Activated CD8-positive, alpha-beta T cell treated with anti-CD3 and anti-CD28 coated beads, Interleukin-2, amount 10 ng/mL, durations not matched to agents 7 days and 5 days (primary cell): Measurements from ENCODE around the gene ABCD4. TPM values are rescaled to one million over a fixed set of nuclear protein-coding genes. Genes with fewer than 3 reads are reported as not detected.
A peak's percentile ranks its signal among the peaks of the same experiment; 100 is the strongest.

Source experiments
- ATAC-seq: fragments of 150-1000 bp; cut with Tn5 transposase; one replicate; pipeline ENCODE4 v1.10.0; 2021; ENCODE audit warnings: moderate library complexity
- CTCF ChIA-PET: fragments of 350-600 bp; sonication (Branson Sonifier 250); formaldehyde crosslinking; loops from one replicate; lab custom pipeline; 2021; ENCODE audit warnings: antibody characterized with exemption; lab: Charles Lee
- POLR2A ChIA-PET: fragments of 350-600 bp; sonication (Branson Sonifier 250); formaldehyde crosslinking; loops from one replicate; lab custom pipeline; 2021; ENCODE audit warnings: antibody characterized with exemption; lab: Charles Lee
- DNase-seq: peaks from one replicate; pipeline ENCODE4 v3.0.0-alpha.2; 2020
- H3K27ac Mint-ChIP-seq: one replicate; pipeline ENCODE4 v1.8.0; 2021; ENCODE audit warnings: mild to moderate bottlenecking, mixed read lengths
- H3K27me3 Mint-ChIP-seq: one replicate; pipeline ENCODE4 v1.8.0; 2021; ENCODE audit warnings: low read depth, mixed read lengths
- H3K36me3 Mint-ChIP-seq: one replicate; pipeline ENCODE4 v1.8.0; 2021; ENCODE audit warnings: low read depth, mixed read lengths
- H3K4me1 Mint-ChIP-seq: one replicate; pipeline ENCODE4 v1.8.0; 2021; ENCODE audit warnings: low read depth, mixed read lengths
- H3K4me3 Mint-ChIP-seq: one replicate; pipeline ENCODE4 v1.8.0; 2021; ENCODE audit warnings: mild to moderate bottlenecking, mixed read lengths
- H3K9me3 Mint-ChIP-seq: one replicate; pipeline ENCODE4 v1.8.0; 2022; ENCODE audit warnings: mixed read lengths; ENCODE audit not compliant: insufficient read depth
- total RNA-seq, 2 experiments: library from RNA; stranded (reverse); gene quantifications; one replicate each; pipeline ENCODE4 v1.2.3, GENCODE V29; 2021

Gene ABCD4
- total RNA-seq, 2 experiments from 2014 or later, result 41.9 to 43.2 TPM

GRCh38 chr14:74240794-74241651 is 61.7 kb downstream of the ABCD4 start:
- Mint-ChIP-seq H3K4me3 (peak overlapping the region; percentile 22), H3K27me3 (peaks cover 74% of the 10 kb centered on the region), H3K36me3 (no peaks in the 10 kb centered on the region), H3K27ac (no peak overlapping the region), H3K9me3 (no peaks in the 10 kb centered on the region), H3K4me1 (peaks cover 13% of the 10 kb centered on the region)
- DNase-seq (no peak), ATAC-seq (peak; percentile 46)
- POLR2A ChIA-PET, result no interaction called here
- CTCF ChIA-PET, result interaction anchor here (2.2 kb wide), 1 partner anchor 16 kb away, joined by 6 read pairs; no protein-coding TSS in a partner anchor

DNA sequence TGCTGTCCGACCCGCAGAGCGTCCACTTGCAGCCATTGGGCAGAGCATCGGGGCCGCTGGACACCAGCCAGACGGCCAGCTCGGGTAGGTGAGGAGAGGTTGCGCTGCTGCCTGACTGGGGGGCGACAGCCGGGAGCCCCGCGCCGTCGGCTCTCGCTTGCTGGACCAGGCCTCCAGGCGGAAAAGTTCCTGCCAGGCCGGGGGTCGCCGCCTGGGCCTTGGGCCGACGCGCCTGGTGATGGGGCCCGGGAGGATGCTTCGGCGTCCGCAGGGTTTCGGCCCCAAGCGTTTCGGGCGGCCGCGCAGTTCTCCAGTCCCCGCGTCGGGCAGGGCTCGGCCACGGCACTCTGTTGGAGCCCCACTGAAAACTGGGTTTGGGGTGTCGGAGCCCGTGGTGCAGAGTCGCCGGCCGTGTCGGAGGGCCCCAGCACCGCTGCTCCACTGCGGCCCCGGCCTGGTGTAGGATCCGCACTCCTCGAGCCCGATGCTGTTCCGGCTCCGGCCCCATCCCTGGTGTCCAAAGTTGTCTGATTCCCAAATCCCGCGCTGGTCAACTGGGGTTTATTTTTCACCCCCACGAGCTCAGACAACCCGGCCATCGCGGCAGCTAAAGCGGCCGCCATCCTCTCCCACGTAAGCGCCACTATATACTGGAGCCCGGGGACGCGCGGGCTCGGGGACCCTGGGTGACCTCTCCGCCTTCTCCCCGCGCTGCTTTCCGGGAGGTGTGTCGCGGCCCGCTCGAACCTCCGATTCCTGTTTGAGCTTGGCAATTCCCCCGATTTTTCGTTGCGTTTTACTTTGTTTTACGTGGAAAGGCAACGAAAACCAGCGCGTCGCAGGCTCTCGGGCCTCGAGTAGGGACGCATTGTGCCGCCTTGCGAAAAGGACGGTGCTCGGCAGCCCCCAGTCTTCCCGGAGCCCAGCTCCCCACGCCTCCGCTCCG is 62.6 kb downstream of the ABCD4 start:
- Mint-ChIP-seq H3K9me3 (no peaks in the 10 kb centered on the region), H3K4me3 (peak overlapping the region; percentile 22)
- DNase-seq, result no peak

DNA sequence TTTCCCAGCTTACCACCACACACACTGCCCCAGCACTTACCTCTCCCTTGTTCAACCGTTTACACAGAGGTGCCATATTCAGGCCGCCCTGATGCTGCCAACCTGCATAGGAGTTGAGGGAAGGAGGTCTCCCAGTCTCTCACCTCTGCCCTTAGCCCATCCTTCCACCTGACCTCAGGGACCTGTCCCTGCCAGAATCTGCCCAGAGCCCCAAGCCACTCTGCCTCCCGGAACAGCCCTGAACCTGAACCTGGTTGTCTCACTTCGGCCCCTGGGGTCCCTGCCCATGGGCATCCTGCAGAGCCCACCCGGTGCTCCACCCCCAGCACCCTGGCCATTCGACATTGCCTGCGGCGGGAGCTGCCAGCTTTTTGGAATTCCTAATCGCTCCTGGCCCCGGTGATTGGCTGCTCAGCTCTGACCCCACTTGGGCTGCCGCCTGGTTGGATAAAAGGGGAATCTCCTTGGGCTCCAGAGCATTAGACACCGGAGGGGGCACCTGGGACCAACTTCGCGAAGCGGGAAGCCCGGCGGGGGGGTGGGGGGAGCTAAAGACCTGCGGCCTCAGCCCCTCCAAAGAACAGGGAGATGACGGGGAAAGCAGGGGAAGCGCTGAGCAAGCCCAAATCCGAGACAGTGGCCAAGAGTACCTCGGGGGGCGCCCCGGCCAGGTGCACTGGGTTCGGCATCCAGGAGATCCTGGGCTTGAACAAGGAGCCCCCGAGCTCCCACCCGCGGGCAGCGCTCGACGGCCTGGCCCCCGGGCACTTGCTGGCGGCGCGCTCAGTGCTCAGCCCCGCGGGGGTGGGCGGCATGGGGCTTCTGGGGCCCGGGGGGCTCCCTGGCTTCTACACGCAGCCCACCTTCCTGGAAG is 63.5 kb downstream of the ABCD4 start, which contains the start of gene VSX2:
Gene VSX2, plus strand, starts transcription at position 476 of the 874 bp plus-strand sequence. Its CDS starts 113 bp downstream, at position 589.
- no peak for DNase-seq
- Mint-ChIP-seq H3K36me3 (no peaks in the 10 kb centered on the region), H3K27ac (no peak within 1 kb of the TSS), H3K27me3 (peaks cover 68% of the 10 kb centered on the region), H3K4me3 (no peak within 1 kb of the TSS), H3K9me3 (no peaks in the 10 kb centered on the region), H3K4me1 (peaks cover 13% of the 10 kb centered on the region)
- no peak for ATAC-seq
- ChIA-PET CTCF (interaction anchor here (1.4 to 2.7 kb wide), 2 partner anchors 12 to 18 kb away, joined by 4 to 10 read pairs; no protein-coding TSS in a partner anchor), POLR2A (interaction anchor here (0.6 kb wide), 2 partner anchors 40 to 325 kb away, joined by 3 read pairs; no protein-coding TSS in a partner anchor)

More for the DNA sequence above, 62.6 kb downstream of the ABCD4 start:
- H3K27me3 Mint-ChIP-seq, result peaks cover 70% of the 10 kb centered on the region
- peaks cover 13% of the 10 kb centered on the region for H3K4me1 Mint-ChIP-seq
- no peak overlapping the region for H3K27ac Mint-ChIP-seq
- POLR2A ChIA-PET, result interaction anchor here (0.6 kb wide), 1 partner anchor 39 kb away, joined by 3 read pairs; no protein-coding TSS in a partner anchor
- H3K36me3 Mint-ChIP-seq, result no peaks in the 10 kb centered on the region
- ATAC-seq, result no peak
- CTCF ChIA-PET, result interaction anchor here (2.2 to 2.7 kb wide), 2 partner anchors 11 to 17 kb away, joined by 6 to 10 read pairs; no protein-coding TSS in a partner anchor

- Mint-ChIP-seq H3K4me3 (no peak overlapping the region), H3K36me3 (no peaks in the 10 kb centered on the region), H3K27ac (no peak overlapping the region), H3K4me1 (peaks cover 13% of the 10 kb centered on the region), H3K27me3 (peaks cover 50% of the 10 kb centered on the region), H3K9me3 (no peaks in the 10 kb centered on the region)
- ChIA-PET CTCF (interaction anchor here (0.8 to 2.7 kb wide), 2 partner anchors 14 to 18 kb away, joined by 3 to 10 read pairs; no protein-coding TSS in a partner anchor), POLR2A (interaction anchor here (0.6 kb wide), 1 partner anchor 167 kb away, joined by 3 read pairs; no protein-coding TSS in a partner anchor)
- DNase-seq (no peak), ATAC-seq (no peak)
These were observed 65.3 kb downstream of the ABCD4 start for GRCh38 chr14:74237441-74237840.

Other genes starting within 250 kb of the ABCD4 start
- 10 to 100 TPM; 13.0 to 14.2 TPM for gene ALDH6A1, start 218.5 kb downstream of the ABCD4 start, total RNA-seq
- 10 to 100 TPM; 14.9 to 15.2 TPM for gene LIN52, start 218.0 kb downstream of the ABCD4 start, total RNA-seq
- gene VSX2, start 63.5 kb downstream of the ABCD4 start, total RNA-seq, result not detected
- not detected for gene VRTN, start 45.5 kb upstream of the ABCD4 start, total RNA-seq
- not detected for gene SYNDIG1L, start 123.3 kb upstream of the ABCD4 start, total RNA-seq
- gene NPC2, start 190.4 kb upstream of the ABCD4 start, total RNA-seq, result 10 to 100 TPM; 31.4 to 32.2 TPM
- gene ISCA2, start 190.8 kb upstream of the ABCD4 start, total RNA-seq, result 10 to 100 TPM; 34.5 to 37.8 TPM